A673 (cell line): ENCODE results near the gene GPS1. TPM values are rescaled to one million over a fixed set of nuclear protein-coding genes. Genes with fewer than 3 reads are reported as not detected.

Experiments
- BruUV-seq: library from RNA; stranded (reverse); fragments of 400-500 nt; replicated peaks from 2 replicates; lab custom pipeline; 2021; lab: Mats Ljungman, UMichigan
- CTCF ChIA-PET: fragments of 300-600 bp; sonication (Branson Sonifier 250); formaldehyde crosslinking; loops from one replicate; lab custom pipeline; 2022; ENCODE audit warnings: antibody characterized with exemption; lab: Charles Lee
- POLR2A ChIA-PET: fragments of 300-600 bp; sonication (Branson Sonifier 250); formaldehyde crosslinking; loops from one replicate; lab custom pipeline; 2022; ENCODE audit warnings: antibody characterized with exemption; ENCODE audit not compliant: low non-redundant PET; lab: Charles Lee
- DNase-seq: peaks from one replicate; pipeline ENCODE4 v3.0.0-alpha.2; 2015; ENCODE audit warnings: low spot score
- H3K27ac ChIP-seq: fragments of 200-600 bp; sonication (generic); 2 replicates; pipeline ENCODE4 v1.5.1; 2016; ENCODE audit warnings: mixed run types, low read depth, mild to moderate bottlenecking, mixed read lengths, antibody characterized with exemption, low read length; ENCODE audit not compliant: poor library complexity, severe bottlenecking
- H3K27me3 ChIP-seq: fragments of 200-600 bp; sonication (generic); replicated peaks from 2 replicates; pipeline ENCODE4 v1.6.1; 2017; ENCODE audit warnings: mixed run types, low read depth, mild to moderate bottlenecking, mixed read lengths, antibody characterized with exemption, low read length; ENCODE audit not compliant: insufficient read depth, poor library complexity
- H3K36me3 ChIP-seq: fragments of 200-600 bp; sonication (generic); 2 replicates; pipeline ENCODE4 v1.6.1; 2016; ENCODE audit warnings: mixed run types, mild to moderate bottlenecking, mixed read lengths, antibody characterized with exemption, low read length; ENCODE audit not compliant: insufficient read depth, poor library complexity, severe bottlenecking
- H3K4me1 ChIP-seq: fragments of 200-600 bp; sonication (generic); 2 replicates; pipeline ENCODE4 v1.6.1; 2017; ENCODE audit warnings: mixed run types, mild to moderate bottlenecking, mixed read lengths, antibody characterized with exemption, low read length; ENCODE audit not compliant: insufficient read depth, poor library complexity, severe bottlenecking
- H3K4me3 ChIP-seq: fragments of 200-600 bp; sonication (generic); 2 replicates; pipeline ENCODE4 v1.5.1; 2016; ENCODE audit warnings: low read depth, mixed run types, mild to moderate bottlenecking, mixed read lengths, low read length; ENCODE audit not compliant: poor library complexity, severe bottlenecking
- H3K9me3 ChIP-seq: fragments of 200-600 bp; sonication (generic); 2 replicates; pipeline ENCODE4 v1.6.1; 2016; ENCODE audit warnings: mixed run types, low read depth, mild to moderate bottlenecking, mixed read lengths, antibody characterized with exemption, low read length; ENCODE audit not compliant: poor library complexity, severe bottlenecking
- CTCF ChIP-seq: fragments of 300-800, 200-600 bp; sonication (generic); conservative IDR thresholded peaks from 2 replicates; pipeline ENCODE4 v1.5.1; 2017; ENCODE audit warnings: low read depth, mild to moderate bottlenecking, antibody characterized with exemption, low read length, moderate library complexity, mixed read lengths
- EZH2 ChIP-seq: fragments of 200-600 bp; sonication (generic); IDR thresholded peaks from 2 replicates; pipeline ENCODE4 v1.6.1; 2017; ENCODE audit warnings: borderline replicate concordance, low read depth, mild to moderate bottlenecking, mixed read lengths, antibody characterized with exemption, low read length; ENCODE audit not compliant: poor library complexity, severe bottlenecking
- intact Hi-C: fragments of 100-400 bp; cut with micrococcal nuclease; formaldehyde crosslinking; loops from one replicate; pipeline ENCODE4 v1.10.0; 2022; ENCODE audit not compliant: unreplicated experiment
- total RNA-seq: library from RNA; stranded (reverse); gene quantifications from 2 replicates; pipeline ENCODE4 v1.2.3, GENCODE V29; 2021

Gene GPS1
- total RNA-seq, 1 experiment from 2014 or later: 162 TPM

- CTCF ChIA-PET: no interaction called here
- BruUV-seq: no TSS peak
- DNase-seq: peak; percentile 64
These were observed 54.4 kb downstream of the GPS1 start for GRCh38 chr17:82105882-82106687.

GRCh38 chr17:82106688-82107305, 55.1 kb downstream of the GPS1 start:
- no peak for DNase-seq
- ChIA-PET CTCF (no interaction called here), POLR2A (no interaction called here)
- intact Hi-C loops: no loop called here
- Histone ChIP-seq H3K36me3 (no peaks in the 10 kb centered on the region), H3K4me3 (no peak overlapping the region), H3K27me3 (no peaks in the 10 kb centered on the region), H3K27ac (peak overlapping the region; percentile 80), H3K9me3 (no peaks in the 10 kb centered on the region), H3K4me1 (peaks cover 20% of the 10 kb centered on the region)
- TF ChIP-seq CTCF (no peak), EZH2 (no peak)
- no TSS peak for BruUV-seq

More at GRCh38 chr17:82105882-82106687, 54.4 kb downstream of the GPS1 start:
- POLR2A ChIA-PET: no interaction called here
- Histone ChIP-seq H3K27ac (peak overlapping the region; percentile 80), H3K4me1 (peaks cover 20% of the 10 kb centered on the region), H3K9me3 (no peaks in the 10 kb centered on the region), H3K27me3 (no peaks in the 10 kb centered on the region), H3K4me3 (no peak overlapping the region), H3K36me3 (no peaks in the 10 kb centered on the region)
- TF ChIP-seq CTCF (peak; percentile 46), EZH2 (no peak)
- intact Hi-C loops: no loop called here

Other genes starting within 250 kb of the GPS1 start
- gene GCGR, start 247.7 kb upstream of the GPS1 start, total RNA-seq: not detected in 2 replicates
- gene MCRIP1, start 218.6 kb upstream of the GPS1 start, total RNA-seq: 126 and 130 TPM in 2 replicates
- gene PPP1R27, start 216.8 kb upstream of the GPS1 start, total RNA-seq: not detected in 2 replicates
- 491 and 503 TPM in 2 replicates for gene P4HB, start 191.4 kb upstream of the GPS1 start, total RNA-seq
- gene ARHGDIA, start 180.6 kb upstream of the GPS1 start, total RNA-seq: 568 and 667 TPM in 2 replicates
- 251 and 258 TPM in 2 replicates for gene ALYREF, start 160.3 kb upstream of the GPS1 start, total RNA-seq
- 128 and 138 TPM in 2 replicates for gene ANAPC11, start 160.2 kb upstream of the GPS1 start, total RNA-seq
- 0.75 and 0.87 TPM in 2 replicates for gene NPB, start 149.7 kb upstream of the GPS1 start, total RNA-seq
- 55.4 and 58.3 TPM in 2 replicates for gene PCYT2, start 140.5 kb upstream of the GPS1 start, total RNA-seq
- gene SIRT7, start 133.7 kb upstream of the GPS1 start, total RNA-seq: 34.8 and 36.6 TPM in 2 replicates
- 46.7 and 49.7 TPM in 2 replicates for gene MAFG, start 124.2 kb upstream of the GPS1 start, total RNA-seq
- gene PYCR1, start 114.6 kb upstream of the GPS1 start, total RNA-seq: 75.5 and 108 TPM in 2 replicates
- not detected in 2 replicates for gene MYADML2, start 104.7 kb upstream of the GPS1 start, total RNA-seq
- gene NOTUM, start 90.7 kb upstream of the GPS1 start, total RNA-seq: not detected in 2 replicates
- 46.2 and 52.2 TPM in 2 replicates for gene ASPSCR1, start 74.3 kb upstream of the GPS1 start, total RNA-seq
- 153 and 165 TPM in 2 replicates for gene CENPX, start 29.0 kb upstream of the GPS1 start, total RNA-seq
- gene LRRC45, start 28.6 kb upstream of the GPS1 start, total RNA-seq: 34.3 and 37.8 TPM in 2 replicates
- 24.8 and 42.0 TPM in 2 replicates for gene RAC3, start 20.2 kb upstream of the GPS1 start, total RNA-seq
- 140 and 191 TPM in 2 replicates for gene DCXR, start 14.2 kb upstream of the GPS1 start, total RNA-seq
- gene RFNG, start 87 bp upstream of the GPS1 start, total RNA-seq: 31.5 and 39.4 TPM in 2 replicates
- gene DUS1L, start 13.9 kb downstream of the GPS1 start, total RNA-seq: 139 and 143 TPM in 2 replicates
- 591 and 676 TPM in 2 replicates for gene FASN, start 46.3 kb downstream of the GPS1 start, total RNA-seq
- 43.6 and 58.8 TPM in 2 replicates for gene CCDC57, start 160.9 kb downstream of the GPS1 start, total RNA-seq
- 0.97 and 2.8 TPM in 2 replicates for gene SLC16A3, start 177.1 kb downstream of the GPS1 start, total RNA-seq
- gene CSNK1D, start 221.8 kb downstream of the GPS1 start, total RNA-seq: 139 and 150 TPM in 2 replicates